Caco-2 (cell line): ENCODE data around the gene SOX5. TPM values are rescaled to one million over a fixed set of nuclear protein-coding genes. Genes with fewer than 3 reads are reported as not detected.

Experiments
- BruUV-seq: library from RNA; stranded (reverse); fragments of 400-500 nt; replicated peaks from 2 replicates; lab custom pipeline; 2021; lab: Mats Ljungman, UMichigan
- CTCF ChIA-PET: fragments of 300-600 bp; sonication (Branson Sonifier 250); formaldehyde crosslinking; loops from one replicate; lab custom pipeline; 2022; ENCODE audit warnings: antibody characterized with exemption; lab: Charles Lee
- POLR2A ChIA-PET: fragments of 300-600 bp; sonication (Branson Sonifier 250); formaldehyde crosslinking; loops from one replicate; lab custom pipeline; 2022; ENCODE audit warnings: antibody characterized with exemption; lab: Charles Lee
- DNase-seq, 2 experiments: peaks; one replicate each; pipeline versions ENCODE4 v3.0.0 to v3.0.0-alpha.2; 2020 to 2022
- H3K27me3 ChIP-seq: replicated peaks from 2 replicates; pipeline ENCODE4 v1.6.0; 2011; ENCODE audit warnings: low read length; ENCODE audit not compliant: control insufficient read depth, insufficient read depth
- H3K36me3 ChIP-seq: 2 replicates; pipeline ENCODE4 v1.5.1; 2011; ENCODE audit warnings: low read length; ENCODE audit not compliant: control insufficient read depth, insufficient read depth
- H3K4me1 ChIP-seq: fragments of 250-450 bp; sonication (Bioruptor Pico); 2 replicates; pipeline ENCODE4 v1.5.1; 2020; ENCODE audit warnings: mild to moderate bottlenecking
- H3K4me3 ChIP-seq: 2 replicates; pipeline ENCODE4 v1.5.1; 2011; ENCODE audit warnings: low read depth, mild to moderate bottlenecking, control low read depth, low read length
- H3K9me3 ChIP-seq: fragments of 250-450 bp; sonication (Bioruptor Pico); 2 replicates; pipeline ENCODE4 v1.5.1; 2020; ENCODE audit warnings: mild to moderate bottlenecking, moderate library complexity
- H3K27ac Mint-ChIP-seq: one replicate; pipeline ENCODE4 v1.8.0; 2022; ENCODE audit warnings: mixed read lengths; ENCODE audit not compliant: unreplicated experiment
- H3K27me3 Mint-ChIP-seq: one replicate; pipeline ENCODE4 v1.8.0; 2022; ENCODE audit warnings: mixed read lengths; ENCODE audit not compliant: insufficient read depth, unreplicated experiment
- H3K36me3 Mint-ChIP-seq: one replicate; pipeline ENCODE4 v1.8.0; 2022; ENCODE audit warnings: mild to moderate bottlenecking, mixed read lengths; ENCODE audit not compliant: insufficient read depth, unreplicated experiment
- H3K4me1 Mint-ChIP-seq: one replicate; pipeline ENCODE4 v1.8.0; 2022; ENCODE audit warnings: low read depth, mixed read lengths; ENCODE audit not compliant: unreplicated experiment
- H3K4me3 Mint-ChIP-seq: one replicate; pipeline ENCODE4 v1.8.0; 2022; ENCODE audit warnings: mild to moderate bottlenecking, moderate library complexity, mixed read lengths; ENCODE audit not compliant: unreplicated experiment
- H3K9me3 Mint-ChIP-seq: one replicate; pipeline ENCODE4 v1.8.0; 2022; ENCODE audit warnings: mixed read lengths; ENCODE audit not compliant: unreplicated experiment
- CTCF ChIP-seq, 2 experiments: fragments of 200-600 bp in 1 of 2; IDR thresholded peaks; 1 replicate in 1 of 2; 2 replicates in 1 of 2; pipeline versions ENCODE4 v1.5.1 to v1.8.0; 2011 to 2022; ENCODE audit warnings: antibody characterized with exemption in 1 of 2, control low read depth in 1 of 2, inconsistent platforms in 1 of 2, low read depth in 1 of 2, low read length in 1 of 2, mild to moderate bottlenecking in 1 of 2, moderate library complexity in 1 of 2; ENCODE audit not compliant: insufficient read depth in 1 of 2, severe bottlenecking in 1 of 2, unreplicated experiment in 1 of 2
- intact Hi-C: fragments of 100-400 bp; cut with micrococcal nuclease; formaldehyde crosslinking; loops from one replicate; pipeline ENCODE4 v1.10.0; 2022; ENCODE audit not compliant: unreplicated experiment
- total RNA-seq: library from RNA; stranded (reverse); gene quantifications from 2 replicates; pipeline ENCODE4 v1.2.3, GENCODE V29; 2022

The SOX5 gene
- total RNA-seq, 1 experiment from 2014 or later, result 15.4 TPM

- Histone ChIP-seq H3K4me1 (no peaks in the 10 kb centered on the region), H3K36me3 (no peaks in the 10 kb centered on the region), H3K4me3 (no peak overlapping the region), H3K27me3 (no peaks in the 10 kb centered on the region), H3K9me3 (no peaks in the 10 kb centered on the region)
- POLR2A ChIA-PET, result no interaction called here
- H3K27me3 Mint-ChIP-seq, result peaks cover 6% of the 10 kb centered on the region
- CTCF ChIA-PET, result no interaction called here
- no TSS peak for BruUV-seq
- peaks cover 6% of the 10 kb centered on the region for H3K4me1 Mint-ChIP-seq
- DNase-seq, result no peak
- intact Hi-C loops, result no loop called here
- H3K9me3 Mint-ChIP-seq, result no peaks in the 10 kb centered on the region
- H3K4me3 Mint-ChIP-seq, result no peak overlapping the region
- TF ChIP-seq CTCF (IDR thresholded peaks at IDR 0.05; ENCODE audit: insufficient read depth in 1 of 2, low read depth in 1 of 2, low read length in 1 of 2, severe bottlenecking in 1 of 2, unreplicated experiment in 1 of 2), result no peak
- H3K36me3 Mint-ChIP-seq, result no peaks in the 10 kb centered on the region
- H3K27ac Mint-ChIP-seq, result no peak overlapping the region
These were observed 11.0 kb downstream of the SOX5 start for GRCh38 chr12:23938422-23938821.

- Mint-ChIP-seq H3K27me3 (peaks cover 8% of the 10 kb centered on the region), H3K9me3 (no peaks in the 10 kb centered on the region), H3K27ac (no peak overlapping the region), H3K4me3 (no peak overlapping the region), H3K36me3 (no peaks in the 10 kb centered on the region), H3K4me1 (no peaks in the 10 kb centered on the region)
- ChIA-PET POLR2A (no interaction called here), CTCF (no interaction called here)
- intact Hi-C loops, result no loop called here
- TF ChIP-seq CTCF (IDR thresholded peaks at IDR 0.05; ENCODE audit: insufficient read depth in 1 of 2, low read depth in 1 of 2, low read length in 1 of 2, severe bottlenecking in 1 of 2, unreplicated experiment in 1 of 2), result no peak
- DNase-seq, result no peak
- 0 out of 2 replicates have a peak, but pooled peaks cover 3% of the 10 kb centered on the region for H3K9me3 ChIP-seq
- no TSS peak for BruUV-seq
- H3K27me3 ChIP-seq, result no peaks in the 10 kb centered on the region
- H3K4me1 ChIP-seq, result no peaks in the 10 kb centered on the region
- H3K36me3 ChIP-seq, result no peaks in the 10 kb centered on the region
- H3K4me3 ChIP-seq, result no peak overlapping the region
These were observed 18.3 kb downstream of the SOX5 start for GRCh38 chr12:23931176-23931575.

GRCh38 chr12:23930599-23930998 is 18.9 kb downstream of the SOX5 start:
- POLR2A ChIA-PET, result no interaction called here
- Histone ChIP-seq H3K4me3 (no peak overlapping the region), H3K9me3 (0 out of 2 replicates have a peak, but pooled peaks cover 3% of the 10 kb centered on the region), H3K4me1 (no peaks in the 10 kb centered on the region), H3K36me3 (no peaks in the 10 kb centered on the region), H3K27me3 (no peaks in the 10 kb centered on the region)
- no TSS peak for BruUV-seq
- intact Hi-C loops, result no loop called here
- H3K36me3 Mint-ChIP-seq, result no peaks in the 10 kb centered on the region
- no peak overlapping the region for H3K4me3 Mint-ChIP-seq
- no peaks in the 10 kb centered on the region for H3K9me3 Mint-ChIP-seq
- CTCF ChIA-PET, result no interaction called here
- no peak overlapping the region for H3K27ac Mint-ChIP-seq
- DNase-seq, result no peak
- no peak for TF ChIP-seq CTCF (IDR thresholded peaks at IDR 0.05; ENCODE audit: insufficient read depth in 1 of 2, low read depth in 1 of 2, low read length in 1 of 2, severe bottlenecking in 1 of 2, unreplicated experiment in 1 of 2)
- peaks cover 8% of the 10 kb centered on the region for H3K27me3 Mint-ChIP-seq
- no peaks in the 10 kb centered on the region for H3K4me1 Mint-ChIP-seq
